WI38 (cell line): ENCODE results near the gene PCDHGC5.

Experiments used
- H3K4me3 ChIP-seq: 2 replicates; pipeline ENCODE4 v1.5.1; 2011; ENCODE audit warnings: low read depth, mild to moderate bottlenecking, control low read depth, low read length
- CTCF ChIP-seq: IDR thresholded peaks from 2 replicates; pipeline ENCODE4 v1.5.1; 2012; ENCODE audit warnings: low read depth, mild to moderate bottlenecking, control low read depth, low read length

PCDHGC5 gene

GRCh38 chr5:141501761-141502160 is 12.9 kb downstream of the PCDHGC5 start:
- TF ChIP-seq CTCF = no peak
- H3K4me3 ChIP-seq = no peak overlapping the region

GRCh38 chr5:141503681-141504080 is 14.8 kb downstream of the PCDHGC5 start:
- no peak overlapping the region for H3K4me3 ChIP-seq
- TF ChIP-seq CTCF = no peak

GRCh38 chr5:141504216-141504615 is 15.3 kb downstream of the PCDHGC5 start:
- TF ChIP-seq CTCF = no peak
- no peak overlapping the region for H3K4me3 ChIP-seq

- no peak overlapping the region for H3K4me3 ChIP-seq
- no peak for TF ChIP-seq CTCF
These were observed 17.7 kb downstream of the PCDHGC5 start for GRCh38 chr5:141506381-141507155.

GRCh38 chr5:141507387-141508091 is 18.7 kb downstream of the PCDHGC5 start:
- no peak overlapping the region; the same call in 1 of the 2 replicates for H3K4me3 ChIP-seq
- TF ChIP-seq CTCF = no peak

- no peak for TF ChIP-seq CTCF
- peak overlapping the region; percentile 44 for H3K4me3 ChIP-seq
These were observed 19.5 kb downstream of the PCDHGC5 start for GRCh38 chr5:141508440-141508797.
